Activated T-cell treated with anti-CD3 and anti-CD28 coated beads, Interleukin-2, amount 50 U/mL, for 4 hours (primary cell): ENCODE results near the gene CACNA1S. TPM values are rescaled to one million over a fixed set of nuclear protein-coding genes. Genes with fewer than 3 reads are reported as not detected.

Experiments
- ATAC-seq, 2 donors: fragments of 200-7000 bp; cut with Tn5 transposase; one replicate each; pipeline ENCODE4 v1.10.0; 2021
- DNase-seq: peaks from one replicate; pipeline ENCODE4 v3.0.0-alpha.2; 2020
- H3K27me3 Mint-ChIP-seq: one replicate; pipeline ENCODE4 v1.8.0; 2021; ENCODE audit warnings: low read depth, mixed read lengths
- H3K36me3 Mint-ChIP-seq: one replicate; pipeline ENCODE4 v1.8.0; 2022; ENCODE audit warnings: mixed read lengths; ENCODE audit not compliant: insufficient read depth
- H3K4me1 Mint-ChIP-seq: one replicate; pipeline ENCODE4 v1.8.0; 2021; ENCODE audit warnings: low read depth, mixed read lengths
- H3K4me3 Mint-ChIP-seq: one replicate; pipeline ENCODE4 v1.8.0; 2021; ENCODE audit warnings: mild to moderate bottlenecking, moderate library complexity, mixed read lengths
- H3K9me3 Mint-ChIP-seq: one replicate; pipeline ENCODE4 v1.8.0; 2021; ENCODE audit warnings: mixed read lengths
- total RNA-seq, 3 donors: library from RNA; stranded (reverse); gene quantifications; one replicate each; pipeline ENCODE4 v1.2.1, GENCODE V29; 2021

CACNA1S gene
- total RNA-seq, 3 donors from 2014 or later, result not detected

DNA sequence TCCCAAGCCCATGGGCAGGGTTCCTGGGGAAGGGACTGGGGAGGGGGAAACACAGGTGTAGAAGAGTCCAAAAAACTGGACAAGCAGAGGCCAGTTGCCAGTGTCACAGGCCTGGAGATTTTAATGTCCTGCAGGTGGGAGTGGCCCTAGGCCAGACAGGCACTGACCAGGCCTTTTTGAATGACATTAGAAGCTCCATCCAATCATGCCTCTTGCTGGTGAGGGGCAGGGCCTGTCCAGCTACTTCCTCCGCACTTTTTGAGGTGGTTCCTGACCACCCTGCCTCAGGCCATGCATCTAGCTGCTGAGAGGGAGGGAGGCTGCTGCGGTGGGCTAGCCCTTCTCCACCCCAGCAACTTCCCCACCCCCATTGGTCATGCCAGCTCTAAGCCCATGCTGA lies 72.8 kb downstream of the CACNA1S start:
- Mint-ChIP-seq H3K9me3 (no peaks in the 10 kb centered on the region), H3K36me3 (no peaks in the 10 kb centered on the region), H3K4me3 (no peak overlapping the region), H3K27me3 (no peaks in the 10 kb centered on the region), H3K4me1 (no peaks in the 10 kb centered on the region)
- no peak for DNase-seq
- ATAC-seq, result no peak

DNA sequence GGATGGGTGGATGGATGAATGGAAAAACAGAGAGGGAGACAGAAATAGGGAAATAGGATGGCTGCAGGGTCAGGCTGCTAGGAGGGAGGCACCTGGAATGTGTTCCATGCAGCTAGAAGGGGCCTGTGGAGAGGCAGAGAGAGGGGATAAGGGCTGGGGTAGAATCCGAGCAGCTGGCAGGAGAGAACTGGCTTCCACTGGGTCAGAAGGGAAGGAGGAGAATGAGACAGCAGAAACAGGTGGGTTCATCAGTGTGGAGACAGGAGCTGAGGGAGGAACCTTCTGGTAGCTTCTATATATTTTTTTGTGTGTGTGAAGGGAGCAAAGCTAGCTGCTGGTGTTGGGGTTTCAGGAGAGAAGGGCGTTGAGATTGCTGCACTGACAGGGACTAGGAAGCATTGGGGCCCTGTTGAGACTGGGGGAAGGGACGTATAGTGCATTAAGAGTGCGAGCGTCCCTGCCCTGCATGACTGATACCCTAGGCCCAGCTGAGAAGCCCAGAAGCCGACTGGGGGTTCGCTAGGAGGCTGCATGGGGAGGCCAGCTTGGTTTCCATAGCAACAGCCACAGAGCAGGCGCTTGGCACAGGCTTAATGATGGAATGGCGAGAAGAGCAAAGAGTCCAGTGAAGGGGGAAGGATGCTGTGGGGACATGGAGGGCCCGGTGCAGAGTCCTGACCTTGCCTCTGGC lies 73.9 kb downstream of the CACNA1S start:
- no peaks in the 10 kb centered on the region for H3K9me3 Mint-ChIP-seq
- H3K4me3 Mint-ChIP-seq, result no peak overlapping the region
- H3K36me3 Mint-ChIP-seq, result no peaks in the 10 kb centered on the region
- DNase-seq, result no peak
- H3K27me3 Mint-ChIP-seq, result no peaks in the 10 kb centered on the region
- no peaks in the 10 kb centered on the region for H3K4me1 Mint-ChIP-seq
- ATAC-seq, result no peak

DNA sequence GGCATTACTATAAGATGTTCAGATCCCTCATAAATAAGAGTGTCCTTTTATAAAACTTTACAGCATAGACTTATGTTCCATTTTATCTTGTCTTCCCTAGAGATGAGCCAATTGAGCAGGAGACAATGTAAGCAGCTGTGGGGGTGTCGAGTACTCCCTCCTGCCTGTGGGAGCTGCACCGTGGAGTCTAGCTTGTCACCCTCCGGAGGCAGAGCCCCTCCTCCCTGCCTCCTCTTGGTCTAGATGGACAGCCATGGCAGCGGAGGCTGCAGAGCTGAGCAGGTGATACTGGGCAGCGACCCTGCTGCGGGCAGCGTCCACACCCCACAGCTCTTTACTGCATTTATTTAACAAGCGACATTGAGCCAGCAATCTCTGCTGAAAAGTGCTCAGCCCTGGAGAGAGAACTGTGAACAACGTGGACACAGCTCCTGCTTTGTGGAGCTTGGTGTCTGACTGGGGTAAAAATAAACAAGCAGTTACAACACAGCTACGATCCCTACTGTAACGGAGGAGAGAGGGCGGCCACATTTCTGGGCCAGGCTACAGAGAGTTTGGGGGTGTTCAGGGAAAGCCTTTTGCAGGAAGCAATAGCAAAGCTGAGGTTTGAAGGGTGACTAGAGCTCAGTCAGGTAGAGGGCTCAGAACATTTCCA lies 75.9 kb downstream of the CACNA1S start:
- Mint-ChIP-seq H3K9me3 (no peaks in the 10 kb centered on the region), H3K27me3 (no peaks in the 10 kb centered on the region), H3K36me3 (no peaks in the 10 kb centered on the region), H3K4me3 (no peak overlapping the region), H3K4me1 (no peaks in the 10 kb centered on the region)
- DNase-seq (no peak), ATAC-seq (no peak)

DNA sequence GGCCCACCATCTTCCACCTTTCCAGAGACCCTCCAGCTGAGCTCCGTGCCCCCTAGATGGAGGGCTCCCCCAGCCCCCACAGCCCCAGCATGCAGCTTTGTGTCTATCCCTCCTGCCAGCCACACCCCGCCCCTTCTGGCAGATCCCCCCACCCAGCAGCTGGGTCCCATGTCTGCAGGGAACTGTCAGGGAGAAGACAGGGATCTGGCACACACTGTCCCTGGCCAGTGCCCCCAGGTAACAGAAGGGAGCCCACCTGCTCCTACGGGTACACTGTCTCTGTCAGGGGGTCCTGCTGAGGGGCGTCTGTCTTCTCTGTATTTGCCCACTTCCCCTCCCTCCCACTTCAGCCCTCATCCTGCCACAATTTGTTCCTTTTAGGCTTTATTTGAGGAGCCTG lies 77.6 kb downstream of the CACNA1S start:
- Mint-ChIP-seq H3K36me3 (no peaks in the 10 kb centered on the region), H3K27me3 (no peaks in the 10 kb centered on the region), H3K4me3 (no peak overlapping the region), H3K4me1 (no peaks in the 10 kb centered on the region), H3K9me3 (no peaks in the 10 kb centered on the region)
- DNase-seq (no peak), ATAC-seq (no peak)

DNA sequence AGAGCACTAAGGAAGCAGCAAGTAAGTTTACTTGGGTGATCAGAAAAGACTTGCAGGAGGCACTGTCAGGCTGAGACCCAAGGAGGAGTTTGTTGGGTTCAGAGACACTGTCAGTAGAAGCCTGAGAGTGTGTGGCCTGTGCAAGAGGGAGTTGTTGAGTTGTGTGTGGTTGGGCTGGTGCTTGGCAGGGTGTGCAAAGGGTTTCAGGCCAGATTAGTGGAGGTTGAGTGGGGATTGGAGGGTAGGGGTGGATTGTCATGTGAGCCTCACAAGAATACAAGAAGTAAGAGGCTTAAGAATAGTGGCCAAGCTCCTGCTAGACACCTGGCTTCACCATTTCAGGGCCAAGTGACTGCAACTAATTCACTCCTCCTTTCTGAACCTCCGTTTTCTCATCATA lies 79.8 kb downstream of the CACNA1S start:
- DNase-seq (no peak), ATAC-seq (no peak)
- no peak overlapping the region for H3K4me3 Mint-ChIP-seq
- H3K4me1 Mint-ChIP-seq, result no peaks in the 10 kb centered on the region
- H3K9me3 Mint-ChIP-seq, result no peaks in the 10 kb centered on the region
- H3K36me3 Mint-ChIP-seq, result no peaks in the 10 kb centered on the region
- no peaks in the 10 kb centered on the region for H3K27me3 Mint-ChIP-seq

DNA sequence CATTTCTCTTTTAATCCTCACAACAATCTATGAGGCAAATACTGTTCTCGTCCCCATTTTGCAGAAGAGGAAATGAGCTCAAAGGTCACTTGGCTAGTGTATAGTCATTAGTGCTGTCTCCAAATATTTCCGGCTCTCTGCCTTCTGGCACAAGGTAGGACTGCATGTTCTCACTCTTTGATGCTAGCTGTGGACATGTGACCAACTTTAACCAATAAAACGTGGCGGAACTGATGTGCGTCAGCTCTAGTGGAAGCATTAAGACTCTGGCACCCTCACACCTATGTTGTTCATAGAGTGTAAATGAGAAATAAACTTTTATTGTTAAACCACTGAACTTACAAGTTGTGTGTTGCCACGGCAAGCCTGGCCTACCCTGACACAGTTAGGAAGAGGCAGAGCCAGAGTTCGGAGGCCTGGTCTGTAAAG lies 83.8 kb downstream of the CACNA1S start:
- H3K9me3 Mint-ChIP-seq, result no peaks in the 10 kb centered on the region
- H3K27me3 Mint-ChIP-seq, result no peaks in the 10 kb centered on the region
- no peak overlapping the region for H3K4me3 Mint-ChIP-seq
- H3K4me1 Mint-ChIP-seq, result peaks cover 25% of the 10 kb centered on the region
- ATAC-seq (no peak), DNase-seq (no peak)
- no peaks in the 10 kb centered on the region for H3K36me3 Mint-ChIP-seq

DNA sequence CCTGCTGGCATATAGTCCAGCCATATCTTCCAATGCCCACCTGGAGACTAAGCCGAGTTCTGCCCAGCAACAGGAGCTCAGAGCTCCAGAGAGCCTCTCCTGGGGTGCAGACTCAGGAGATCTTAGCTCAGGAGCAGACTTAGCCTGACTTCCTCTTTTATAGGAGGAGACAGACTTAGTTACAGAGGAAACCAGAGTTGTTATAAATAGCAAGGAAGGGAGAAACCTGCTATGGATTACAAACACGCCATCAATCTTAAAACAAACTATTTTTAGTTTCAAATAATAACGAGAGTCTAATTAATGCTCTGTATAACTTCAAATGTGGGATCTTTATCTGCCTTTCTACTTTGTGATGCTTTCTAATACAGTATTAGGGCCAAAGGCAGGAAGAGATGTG lies 85.4 kb downstream of the CACNA1S start:
- no peaks in the 10 kb centered on the region for H3K27me3 Mint-ChIP-seq
- DNase-seq (no peak), ATAC-seq (no peak)
- no peaks in the 10 kb centered on the region for H3K9me3 Mint-ChIP-seq
- peaks cover 35% of the 10 kb centered on the region for H3K4me1 Mint-ChIP-seq
- no peaks in the 10 kb centered on the region for H3K36me3 Mint-ChIP-seq
- no peak overlapping the region for H3K4me3 Mint-ChIP-seq

DNA sequence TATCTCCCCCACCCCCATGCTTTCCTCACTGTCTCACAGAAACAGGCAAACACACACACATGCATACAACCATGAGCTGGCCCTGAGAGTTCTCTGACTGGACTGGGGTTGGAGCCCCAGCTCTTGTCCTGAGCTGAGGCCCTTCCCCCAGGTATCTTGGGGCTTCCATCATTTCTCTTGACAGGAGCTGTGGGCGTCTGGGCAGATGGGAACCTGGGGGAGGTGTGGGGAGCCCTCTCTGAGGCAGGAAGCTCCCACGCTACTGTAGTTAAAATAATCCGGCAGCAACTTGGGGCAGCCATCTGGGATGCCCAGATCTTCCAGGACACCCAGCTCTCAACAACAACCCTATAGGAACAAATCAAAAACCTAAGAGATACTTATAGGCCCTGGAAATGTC lies 86.0 kb downstream of the CACNA1S start:
- H3K4me1 Mint-ChIP-seq, result peaks cover 41% of the 10 kb centered on the region
- no peak overlapping the region for H3K4me3 Mint-ChIP-seq

DNA sequence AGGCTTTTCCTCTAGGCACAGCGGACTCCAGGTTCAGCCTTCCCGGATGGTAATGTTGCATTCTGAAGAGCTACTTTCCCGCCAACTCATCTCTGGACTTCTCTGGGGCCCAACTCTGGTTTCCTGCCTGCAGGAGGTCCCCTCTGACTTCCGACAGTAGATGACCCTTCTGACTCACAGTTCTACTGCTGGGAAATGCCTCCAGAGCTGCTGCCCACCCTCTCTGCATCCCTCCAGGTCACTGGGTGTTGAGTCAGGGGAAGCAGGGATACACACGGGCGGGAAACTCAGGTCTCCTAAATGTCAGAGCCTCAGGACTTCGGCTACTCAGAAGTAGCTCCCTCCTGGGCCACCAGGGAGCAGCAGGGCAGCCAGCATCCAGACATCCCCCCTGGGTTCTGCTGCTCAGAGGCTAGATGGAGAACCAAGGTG lies 86.6 kb downstream of the CACNA1S start:
- H3K4me3 Mint-ChIP-seq, result no peak overlapping the region
- ATAC-seq, result no peak
- no peaks in the 10 kb centered on the region for H3K27me3 Mint-ChIP-seq
- no peak for DNase-seq
- H3K36me3 Mint-ChIP-seq, result no peaks in the 10 kb centered on the region
- H3K4me1 Mint-ChIP-seq, result peaks cover 46% of the 10 kb centered on the region
- no peaks in the 10 kb centered on the region for H3K9me3 Mint-ChIP-seq

More for the DNA sequence above, 86.0 kb downstream of the CACNA1S start:
- no peak for DNase-seq
- no peak for ATAC-seq
- no peaks in the 10 kb centered on the region for H3K36me3 Mint-ChIP-seq
- no peaks in the 10 kb centered on the region for H3K27me3 Mint-ChIP-seq
- H3K9me3 Mint-ChIP-seq, result no peaks in the 10 kb centered on the region

DNA sequence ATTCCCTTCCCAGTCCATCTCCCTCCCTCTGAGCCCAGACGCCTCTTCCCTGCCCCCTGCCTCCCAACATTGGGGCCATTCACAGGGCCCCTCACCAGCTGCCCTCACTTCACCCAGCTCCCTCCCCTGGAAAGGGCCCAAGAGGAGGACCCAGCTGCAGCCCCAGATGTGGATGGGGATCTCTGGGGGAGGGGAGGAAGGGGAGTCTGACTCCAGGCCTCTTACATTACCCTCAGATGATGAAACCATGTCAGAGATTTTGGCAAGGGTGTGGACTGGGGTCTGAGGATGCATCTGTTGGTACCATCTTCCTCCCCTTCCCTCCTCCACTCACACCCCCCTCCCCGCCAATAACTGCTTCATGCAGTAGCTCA lies 87.6 kb downstream of the CACNA1S start:
- H3K4me1 Mint-ChIP-seq, result peaks cover 56% of the 10 kb centered on the region
- peak overlapping the region; percentile 33 for H3K4me3 Mint-ChIP-seq
- H3K27me3 Mint-ChIP-seq, result no peaks in the 10 kb centered on the region
- DNase-seq (no peak), ATAC-seq (no peak)
- no peaks in the 10 kb centered on the region for H3K9me3 Mint-ChIP-seq
- no peaks in the 10 kb centered on the region for H3K36me3 Mint-ChIP-seq

DNA sequence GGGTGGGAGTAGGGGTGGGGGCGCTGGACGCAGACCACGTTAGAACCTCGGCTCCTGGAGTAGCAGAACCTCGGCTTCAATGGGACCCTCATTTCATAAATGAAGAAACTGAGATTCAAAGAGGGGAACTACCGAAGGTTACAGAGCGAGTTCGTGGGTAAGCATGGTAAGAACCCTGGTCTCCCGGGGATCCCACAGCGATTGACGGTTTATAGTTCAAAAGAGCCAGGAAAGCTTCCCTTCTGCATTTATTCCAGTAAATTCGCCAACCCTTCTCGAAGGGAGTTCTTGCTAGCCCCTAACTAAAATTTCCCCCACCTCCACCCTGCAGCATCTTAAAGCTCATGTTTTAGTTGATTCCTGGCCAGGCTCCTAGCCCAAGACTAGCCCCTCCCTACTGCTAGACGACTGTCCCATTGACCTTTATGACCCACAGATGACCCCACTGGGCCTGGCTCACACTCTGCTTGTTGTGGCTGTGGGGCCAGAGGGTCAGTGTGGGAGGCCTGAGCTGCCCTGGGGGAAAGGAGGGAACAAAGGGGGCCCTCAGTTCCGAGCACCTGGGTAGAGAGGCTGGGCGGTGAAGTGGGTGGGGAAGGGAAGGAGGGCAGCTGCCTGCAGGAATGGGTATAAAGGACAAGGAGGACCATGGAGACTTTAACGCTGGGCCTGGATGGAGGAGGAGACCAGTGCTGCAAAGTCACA lies 88.2 kb downstream of the CACNA1S start:
- H3K36me3 Mint-ChIP-seq, result peaks cover 3% of the 10 kb centered on the region
- H3K4me1 Mint-ChIP-seq, result peaks cover 61% of the 10 kb centered on the region
- no peak for DNase-seq
- no peak for ATAC-seq
- no peaks in the 10 kb centered on the region for H3K27me3 Mint-ChIP-seq
- H3K9me3 Mint-ChIP-seq, result no peaks in the 10 kb centered on the region
- H3K4me3 Mint-ChIP-seq, result peak overlapping the region; percentile 33

DNA sequence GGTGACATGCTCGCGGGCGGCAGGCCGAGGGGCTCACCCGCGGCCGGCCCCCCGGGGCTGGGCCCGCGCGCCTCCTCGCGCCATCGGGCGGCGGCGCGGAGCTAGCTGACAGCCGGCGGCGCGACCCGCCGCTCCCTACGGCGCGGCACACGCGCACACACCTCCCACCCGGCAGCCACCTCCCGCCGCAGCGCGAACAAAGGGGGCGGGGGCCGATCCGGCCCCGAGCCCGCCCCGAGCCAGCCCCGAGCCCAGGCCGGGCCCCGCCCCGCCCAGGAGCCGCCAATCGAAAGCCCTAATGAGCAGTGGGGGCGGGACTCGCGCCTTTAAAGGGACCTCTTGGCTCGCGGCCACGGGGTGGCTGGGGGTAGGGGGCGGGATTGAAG lies 88.7 kb downstream of the CACNA1S start, which contains the start of gene KIF21B:
KIF21B (minus strand) TSS at position 198 of the 386 bp plus-strand sequence. CDS start 331 bp downstream, outside the sequence.
- H3K4me1 Mint-ChIP-seq, result peaks cover 66% of the 10 kb centered on the region
- ATAC-seq (peak; percentile 83 to 88), DNase-seq (peak; percentile 89)
- H3K4me3 Mint-ChIP-seq, result peak within 1 kb of the TSS; percentile 96
- H3K27me3 Mint-ChIP-seq, result no peaks in the 10 kb centered on the region
- no peaks in the 10 kb centered on the region for H3K9me3 Mint-ChIP-seq
- H3K36me3 Mint-ChIP-seq, result peaks cover 3% of the 10 kb centered on the region

DNA sequence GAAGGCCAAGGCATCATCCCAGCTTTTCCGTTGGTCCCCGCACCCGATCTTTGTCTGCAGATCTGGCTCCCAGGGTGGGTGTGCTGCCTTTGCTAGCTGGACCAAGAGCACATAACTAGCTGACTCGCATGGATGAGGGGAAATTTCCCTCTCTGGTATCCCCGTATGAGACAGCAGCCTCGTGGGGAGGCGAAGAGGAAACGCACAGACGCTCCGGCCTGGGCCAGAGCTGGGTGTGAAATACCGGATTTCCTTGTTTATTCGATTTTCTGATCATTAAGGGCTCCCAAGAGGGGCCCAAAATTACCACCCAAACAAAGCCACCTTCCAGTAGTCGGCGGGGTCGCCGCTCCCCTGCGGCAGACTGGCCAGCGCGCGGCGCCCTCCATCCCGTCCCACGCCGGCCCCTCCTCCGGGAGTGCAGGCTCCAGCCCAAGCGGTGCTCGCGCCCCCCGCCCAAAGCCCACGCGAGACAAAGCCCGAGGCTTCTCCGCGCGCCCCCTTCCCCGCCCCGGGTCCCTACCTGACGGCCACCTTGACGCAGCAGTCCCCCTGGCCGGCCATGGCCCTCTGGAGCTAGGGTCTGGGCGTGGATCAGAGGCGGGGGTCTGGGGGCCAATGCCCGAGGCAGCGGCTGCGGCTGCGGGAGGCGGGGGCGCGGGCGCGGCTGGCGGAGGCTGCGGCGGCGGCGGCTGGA lies 89.3 kb downstream of the CACNA1S start:
- peak overlapping the region; percentile 96 for H3K4me3 Mint-ChIP-seq
- DNase-seq (no peak), ATAC-seq (peak; percentile 6 to 13)
- peaks cover 71% of the 10 kb centered on the region for H3K4me1 Mint-ChIP-seq
- peaks cover 7% of the 10 kb centered on the region for H3K36me3 Mint-ChIP-seq
- H3K9me3 Mint-ChIP-seq, result no peaks in the 10 kb centered on the region
- no peaks in the 10 kb centered on the region for H3K27me3 Mint-ChIP-seq

DNA sequence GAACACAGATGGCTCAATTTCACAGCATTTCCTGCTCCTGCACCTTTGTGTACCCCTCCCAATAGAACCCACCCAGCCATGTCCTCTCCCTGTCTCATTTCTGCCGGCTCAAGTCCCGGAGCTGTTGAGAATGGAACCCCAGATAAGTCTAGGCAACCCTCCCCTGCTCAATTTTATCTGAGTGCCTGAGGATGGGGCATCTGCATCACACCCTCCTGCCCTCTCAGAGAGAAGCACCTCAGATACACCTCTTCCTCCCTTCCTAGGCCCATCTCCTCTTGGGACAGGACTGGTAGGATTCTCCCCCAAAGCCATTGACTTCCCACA lies 89.8 kb downstream of the CACNA1S start:
- Mint-ChIP-seq H3K36me3 (peaks cover 7% of the 10 kb centered on the region), H3K4me3 (peak overlapping the region; percentile 96), H3K27me3 (no peaks in the 10 kb centered on the region), H3K9me3 (no peaks in the 10 kb centered on the region), H3K4me1 (peaks cover 76% of the 10 kb centered on the region)
- no peak for DNase-seq
- no peak for ATAC-seq
